Transverse colon (tissue), 4 donors: ENCODE data around the gene SEPTIN7. TPM values are rescaled to one million over a fixed set of nuclear protein-coding genes. Genes with fewer than 3 reads are reported as not detected.

ENCODE experiments used
- DNase-seq: peaks from one replicate; pipeline ENCODE4 v3.0.0-alpha.2; 2019
- H3K27ac ChIP-seq, 4 donors: fragments of 200-600 bp; sonication (generic); 2 replicates each; pipeline ENCODE4 v1.5.1; 2016 to 2018; ENCODE audit warnings: inconsistent platforms in 4 of 4
- H3K27me3 ChIP-seq: fragments of 200-600 bp; sonication (generic); 2 replicates; pipeline ENCODE4 v1.5.1; 2017; ENCODE audit warnings: inconsistent platforms
- H3K36me3 ChIP-seq, 4 donors: fragments of 200-600 bp; sonication (generic); 2 replicates each; pipeline ENCODE4 v1.5.1; 2017 to 2019; ENCODE audit warnings: inconsistent platforms in 4 of 4
- H3K4me1 ChIP-seq, 4 donors: fragments of 200-600 bp; sonication (generic); 2 replicates each; pipeline ENCODE4 v1.5.1; 2017 to 2020; ENCODE audit warnings: inconsistent platforms in 4 of 4
- H3K4me3 ChIP-seq, 4 donors: fragments of 200-600 bp; sonication (generic); 1 replicate in 1 of 4; 2 replicates in 3 of 4; pipeline versions ENCODE4 v1.5.1 to v1.6.1; 2017 to 2019; ENCODE audit warnings: inconsistent platforms in 4 of 4
- H3K9me3 ChIP-seq, 2 donors: fragments of 200-600 bp; sonication (generic); 2 replicates each; pipeline ENCODE4 v1.5.1; 2017 to 2019; ENCODE audit warnings: inconsistent platforms in 2 of 2
- EP300 ChIP-seq: sonication (generic); formaldehyde crosslinking; IDR thresholded peaks from one replicate; pipeline ENCODE4 v1.6.1; 2017; ENCODE audit warnings: antibody characterized with exemption, low read depth
- POLR2A ChIP-seq: fragments of 450-650 bp; IDR thresholded peaks from one replicate; pipeline ENCODE4 v1.6.1; 2016; ENCODE audit warnings: antibody characterized with exemption, mild to moderate bottlenecking, moderate library complexity
- POLR2AphosphoS5 ChIP-seq, 3 donors: sonication (generic); formaldehyde crosslinking; IDR thresholded peaks; one replicate each; pipeline ENCODE4 v1.6.1; 2016; ENCODE audit warnings: antibody characterized with exemption in 3 of 3
- WGBS, 2 donors: methylation state at CpG; one replicate each; pipeline ENCODE4 v1.1.5; 2018; ENCODE audit warnings: low coverage in 1 of 2; 5-methylcytosine and 5-hydroxymethylcytosine counted together
- in situ Hi-C, 4 donors: fragments of 200-750 bp; cut with MboI; loops; one replicate each; pipeline versions ENCODE4 v1.15.0 to v1.15.1; 2017; ENCODE audit warnings: low sequenced_read_pairs in 3 of 4, low pct_ligation_motif_present in 1 of 4, low pct_unique_long_range_greater_than_20kb in 1 of 4
- intact Hi-C: fragments of 100-400 bp; cut with DNase I; formaldehyde crosslinking; loops from one replicate; pipeline ENCODE4 v1.15.1; 2023; ENCODE audit warnings: low total_unique reads
- total RNA-seq, 4 donors: library from RNA; depleted of rRNA; stranded (reverse); fragments of >200 nt; gene quantifications; one replicate each; pipeline ENCODE4 v1.1.0, GENCODE V29; 2016
- TF ChIP-seq, protein P1 (sequence below), 5 experiments: fragments of 200-600 bp in 3 of 5; fragments of 450-650 bp in 2 of 5; sonication (generic) in 3 of 5; IDR thresholded peaks; 1 replicate in 2 of 5; 2 replicates in 3 of 5; pipeline ENCODE4 v1.5.1; 2016 to 2017; ENCODE audit warnings: antibody characterized with exemption in 5 of 5, inconsistent platforms in 3 of 5, mild to moderate bottlenecking in 2 of 5, moderate library complexity in 1 of 5

Gene SEPTIN7
- total RNA-seq, 4 donors from 2014 or later: 73.2 to 131 (median 101) TPM

DNA sequence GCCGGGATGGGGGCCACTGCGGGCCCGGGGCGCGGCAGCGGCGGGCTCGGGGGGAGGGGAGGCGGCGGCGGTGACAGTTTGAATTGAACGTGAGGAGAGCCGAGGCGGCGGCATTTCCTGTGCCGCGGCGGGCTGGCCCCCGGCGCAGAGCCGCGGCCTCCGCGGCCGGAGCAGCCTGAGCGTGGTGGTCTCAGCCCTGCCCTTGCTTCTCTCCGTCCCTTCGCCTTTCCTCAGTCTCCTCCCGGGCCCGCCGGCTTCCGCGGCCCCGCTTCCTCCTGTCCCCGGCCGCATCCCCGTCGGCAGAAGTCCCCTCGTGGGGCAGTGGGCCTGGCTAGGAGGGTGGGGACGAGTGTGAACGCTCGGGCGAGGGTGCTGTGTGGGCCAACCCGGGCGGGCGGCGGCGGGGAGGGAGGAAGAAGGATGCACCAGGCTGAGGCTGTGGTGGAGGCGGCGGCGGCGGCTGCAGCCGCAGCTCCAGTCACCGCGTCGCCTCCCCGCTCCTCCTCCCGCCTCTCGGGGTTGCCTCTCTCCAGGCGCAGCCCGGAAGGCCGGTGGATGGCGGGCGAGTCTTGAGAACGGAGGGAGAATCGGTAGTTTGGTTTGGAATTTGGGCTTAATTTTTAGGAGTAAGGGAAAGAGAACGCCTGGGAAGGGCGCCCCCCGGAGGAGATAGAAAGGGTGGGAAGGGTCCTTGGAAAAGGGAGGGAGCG, 690 bp downstream of the SEPTIN7 start:
- in situ Hi-C loops: loop anchor here in 1 of 4 donors (25.0 kb wide), 1 partner anchor 89 kb away; no protein-coding TSS in a partner anchor
- TF ChIP-seq, protein P1, sequence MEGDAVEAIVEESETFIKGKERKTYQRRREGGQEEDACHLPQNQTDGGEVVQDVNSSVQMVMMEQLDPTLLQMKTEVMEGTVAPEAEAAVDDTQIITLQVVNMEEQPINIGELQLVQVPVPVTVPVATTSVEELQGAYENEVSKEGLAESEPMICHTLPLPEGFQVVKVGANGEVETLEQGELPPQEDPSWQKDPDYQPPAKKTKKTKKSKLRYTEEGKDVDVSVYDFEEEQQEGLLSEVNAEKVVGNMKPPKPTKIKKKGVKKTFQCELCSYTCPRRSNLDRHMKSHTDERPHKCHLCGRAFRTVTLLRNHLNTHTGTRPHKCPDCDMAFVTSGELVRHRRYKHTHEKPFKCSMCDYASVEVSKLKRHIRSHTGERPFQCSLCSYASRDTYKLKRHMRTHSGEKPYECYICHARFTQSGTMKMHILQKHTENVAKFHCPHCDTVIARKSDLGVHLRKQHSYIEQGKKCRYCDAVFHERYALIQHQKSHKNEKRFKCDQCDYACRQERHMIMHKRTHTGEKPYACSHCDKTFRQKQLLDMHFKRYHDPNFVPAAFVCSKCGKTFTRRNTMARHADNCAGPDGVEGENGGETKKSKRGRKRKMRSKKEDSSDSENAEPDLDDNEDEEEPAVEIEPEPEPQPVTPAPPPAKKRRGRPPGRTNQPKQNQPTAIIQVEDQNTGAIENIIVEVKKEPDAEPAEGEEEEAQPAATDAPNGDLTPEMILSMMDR (IDR thresholded peaks at IDR 0.05): peak in 4 of 5 experiments; percentile 42 to 58 (median 48)
- TF ChIP-seq EP300: no peak
- no peak for TF ChIP-seq POLR2A
- TF ChIP-seq POLR2AphosphoS5 (IDR thresholded peaks at IDR 0.05): peak in 2 of 3 donors; percentile 10 to 19
- peak overlapping the region; percentile 98 to 100 (median 98) for H3K27ac ChIP-seq
- H3K36me3 ChIP-seq: no peaks in the 10 kb centered on the region
- peak overlapping the region; percentile 82 to 98 (median 88) for H3K4me3 ChIP-seq
- intact Hi-C loops: loop anchor here (1.0 to 5.0 kb wide), 3 partner anchors 29 to 101 kb away; no protein-coding TSS in a partner anchor
- DNase-seq: peak; percentile 76
- WGBS, 2 donors: 0% methylated on average over 4 to 65 of the region's 70 CpGs
- no peaks in the 10 kb centered on the region for H3K27me3 ChIP-seq
- peaks cover 12 to 50% (median 34%) of the 10 kb centered on the region in 4 donors for H3K4me1 ChIP-seq
- no peaks in the 10 kb centered on the region for H3K9me3 ChIP-seq

DNA sequence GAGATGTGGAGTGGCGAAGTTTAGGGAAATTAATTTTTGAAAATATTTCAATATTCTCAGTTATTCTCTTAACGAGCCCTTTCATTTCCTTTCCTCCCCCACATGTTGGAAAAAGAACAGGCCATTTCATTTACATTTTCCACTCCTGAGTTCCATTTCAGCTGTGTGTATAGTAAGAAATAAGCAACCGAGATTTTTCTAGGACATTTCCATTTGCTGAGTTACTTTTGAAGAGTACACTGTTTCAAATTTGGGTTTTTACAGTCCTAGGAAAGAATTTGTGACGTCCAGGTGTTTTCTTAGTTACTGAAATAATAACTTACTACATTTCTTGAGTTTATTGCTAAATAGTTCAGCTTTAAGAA, 1.2 kb downstream of the SEPTIN7 start:
- H3K36me3 ChIP-seq: no peaks in the 10 kb centered on the region
- DNase-seq: no peak
- 0% methylated on average over 4 of the region's 4 CpGs for WGBS, 2 donors
- intact Hi-C loops: loop anchor here (1.0 to 5.0 kb wide), 3 partner anchors 28 to 100 kb away; no protein-coding TSS in a partner anchor
- no peaks in the 10 kb centered on the region for H3K27me3 ChIP-seq
- peak overlapping the region; percentile 82 to 98 (median 88) for H3K4me3 ChIP-seq
- no peak for TF ChIP-seq POLR2AphosphoS5 (IDR thresholded peaks at IDR 0.05)
- H3K27ac ChIP-seq: peak overlapping the region; percentile 98 to 100 (median 98)
- H3K4me1 ChIP-seq: peaks cover 12 to 55% (median 35%) of the 10 kb centered on the region in 4 donors
- H3K9me3 ChIP-seq: no peaks in the 10 kb centered on the region
- in situ Hi-C loops: loop anchor here in 1 of 4 donors (25.0 kb wide), 1 partner anchor 90 kb away; no protein-coding TSS in a partner anchor

DNA sequence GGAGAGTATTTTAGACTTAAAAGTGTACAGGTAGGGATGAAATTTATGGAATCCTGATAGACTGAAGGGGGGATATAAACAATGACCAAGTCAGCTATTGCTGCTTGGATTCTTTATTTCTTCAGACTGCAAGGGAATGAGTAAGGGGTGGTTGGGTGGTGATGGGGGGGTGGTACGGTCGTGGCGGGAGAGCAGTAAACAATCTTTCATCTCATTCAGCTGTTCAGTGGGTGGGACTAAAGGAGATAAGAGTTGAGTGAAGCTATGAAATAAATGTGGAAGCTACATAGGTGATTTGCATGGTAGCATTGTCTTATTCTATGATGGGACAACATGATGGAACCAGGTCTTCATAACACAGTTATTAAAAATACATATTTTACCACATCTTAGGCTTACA, 1.8 kb downstream of the SEPTIN7 start:
- Histone ChIP-seq H3K27me3 (no peaks in the 10 kb centered on the region), H3K36me3 (no peaks in the 10 kb centered on the region), H3K4me1 (peaks cover 12 to 58% (median 35%) of the 10 kb centered on the region in 4 donors), H3K27ac (peak overlapping the region; percentile 98 to 100 (median 98)), H3K9me3 (no peaks in the 10 kb centered on the region), H3K4me3 (peak overlapping the region in 3 of 4 donors; percentile 82 to 89 (median 86))
- 8 to 17% methylated on average over 3 of the region's 3 CpGs for WGBS, 2 donors
- intact Hi-C loops: loop anchor here (1.0 to 5.0 kb wide), 3 partner anchors 28 to 100 kb away; no protein-coding TSS in a partner anchor
- DNase-seq: no peak
- in situ Hi-C loops: loop anchor here in 1 of 4 donors (25.0 kb wide), 1 partner anchor 90 kb away; no protein-coding TSS in a partner anchor
- TF ChIP-seq, protein P1 (IDR thresholded peaks at IDR 0.05): no peak
- TF ChIP-seq EP300 (no peak), POLR2A (no peak), POLR2AphosphoS5 (IDR thresholded peaks at IDR 0.05) (no peak)

DNA sequence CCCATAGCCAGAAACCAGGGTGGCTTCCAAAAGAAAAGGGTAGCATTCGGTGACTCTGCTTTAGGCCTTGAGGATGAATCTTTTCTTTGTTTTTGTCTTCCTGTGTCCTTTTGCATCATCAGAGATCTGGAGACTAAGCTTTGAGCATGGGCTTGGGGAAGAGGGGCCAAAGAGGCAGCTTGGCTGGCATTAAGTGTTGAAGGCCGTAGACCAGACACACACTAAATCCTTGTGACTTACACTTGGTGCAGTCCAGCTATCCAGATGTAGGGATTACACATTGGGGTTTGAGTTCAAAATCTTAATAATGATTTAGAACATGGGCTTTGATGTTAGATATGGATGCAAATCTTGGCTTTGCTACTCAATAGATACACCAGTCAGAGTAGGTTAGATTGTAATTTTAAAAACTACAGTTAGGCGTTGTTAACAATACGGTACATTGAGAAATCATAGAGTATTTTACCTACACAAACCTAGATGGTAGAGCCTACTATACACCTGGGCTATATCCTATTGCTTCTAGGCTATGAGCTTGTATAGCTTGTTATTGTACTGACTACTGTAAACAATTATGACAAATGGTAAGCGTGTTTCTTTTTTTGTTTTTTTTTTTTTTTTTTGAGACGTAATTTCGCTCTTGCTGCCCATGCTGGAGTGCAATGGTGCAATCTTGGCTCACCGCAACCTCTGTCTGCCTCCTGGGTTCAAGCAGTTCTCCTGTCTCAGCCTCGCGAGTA, 3.5 kb downstream of the SEPTIN7 start:
- TF ChIP-seq, protein P1 (IDR thresholded peaks at IDR 0.05): no peak
- TF ChIP-seq POLR2AphosphoS5 (IDR thresholded peaks at IDR 0.05) (no peak), POLR2A (no peak), EP300 (no peak)
- WGBS, 2 donors: 92 to 93% methylated on average over 6 to 10 of the region's 10 CpGs
- intact Hi-C loops: loop anchor here (5.0 kb wide), 2 partner anchors 87 to 98 kb away; no protein-coding TSS in a partner anchor
- Histone ChIP-seq H3K9me3 (no peaks in the 10 kb centered on the region), H3K4me3 (no peak overlapping the region), H3K36me3 (no peaks in the 10 kb centered on the region), H3K4me1 (peaks cover 12 to 56% (median 34%) of the 10 kb centered on the region in 4 donors), H3K27me3 (no peaks in the 10 kb centered on the region), H3K27ac (no peak overlapping the region)
- in situ Hi-C loops: loop anchor here in 1 of 4 donors (25.0 kb wide), 1 partner anchor 92 kb away; no protein-coding TSS in a partner anchor
- DNase-seq: no peak
